ENCODE measurements around the gene ADH1A.

DNA sequence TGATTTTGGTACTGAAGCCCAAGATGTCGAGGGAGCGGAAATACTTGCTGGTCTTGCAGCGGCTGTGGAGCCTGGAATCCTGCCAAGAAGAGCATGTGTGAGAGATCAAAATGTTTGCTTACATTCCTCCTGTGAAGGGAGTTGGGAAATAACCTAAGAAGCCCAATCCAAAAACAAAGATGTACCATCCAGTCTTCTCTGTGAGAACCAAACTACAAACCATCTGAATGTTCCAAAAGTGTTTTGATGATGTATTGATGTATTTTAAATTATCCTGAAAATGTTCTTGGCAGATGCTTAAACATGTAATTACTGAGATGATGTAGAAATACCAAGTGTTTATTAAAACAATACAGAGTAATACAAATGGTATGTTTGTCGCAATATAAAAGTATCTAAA lies 10.1 kb upstream of the ADH1A start:
- TF ChIP-seq EZH2 (IDR thresholded peaks at IDR 0.05; ENCODE audit: borderline replicate concordance, insufficient read depth, low read length, poor library complexity, severe bottlenecking) (no peak), CTCF (IDR thresholded peaks at IDR 0.05; ENCODE audit: poor library complexity, severe bottlenecking) (no peak), EP300 (conservative IDR thresholded peaks at IDR 0.05; ENCODE audit: poor library complexity, severe bottlenecking) (no peak), TAF1 (IDR thresholded peaks at IDR 0.05; ENCODE audit: low read depth) (no peak), POLR2AphosphoS5 (IDR thresholded peaks at IDR 0.05) (no peak), MXI1 (conservative IDR thresholded peaks at IDR 0.05; ENCODE audit: poor library complexity, severe bottlenecking) (no peak), SMC3 (conservative IDR thresholded peaks at IDR 0.05; ENCODE audit: poor library complexity) (no peak)
- TF ChIP-seq, protein P1, sequence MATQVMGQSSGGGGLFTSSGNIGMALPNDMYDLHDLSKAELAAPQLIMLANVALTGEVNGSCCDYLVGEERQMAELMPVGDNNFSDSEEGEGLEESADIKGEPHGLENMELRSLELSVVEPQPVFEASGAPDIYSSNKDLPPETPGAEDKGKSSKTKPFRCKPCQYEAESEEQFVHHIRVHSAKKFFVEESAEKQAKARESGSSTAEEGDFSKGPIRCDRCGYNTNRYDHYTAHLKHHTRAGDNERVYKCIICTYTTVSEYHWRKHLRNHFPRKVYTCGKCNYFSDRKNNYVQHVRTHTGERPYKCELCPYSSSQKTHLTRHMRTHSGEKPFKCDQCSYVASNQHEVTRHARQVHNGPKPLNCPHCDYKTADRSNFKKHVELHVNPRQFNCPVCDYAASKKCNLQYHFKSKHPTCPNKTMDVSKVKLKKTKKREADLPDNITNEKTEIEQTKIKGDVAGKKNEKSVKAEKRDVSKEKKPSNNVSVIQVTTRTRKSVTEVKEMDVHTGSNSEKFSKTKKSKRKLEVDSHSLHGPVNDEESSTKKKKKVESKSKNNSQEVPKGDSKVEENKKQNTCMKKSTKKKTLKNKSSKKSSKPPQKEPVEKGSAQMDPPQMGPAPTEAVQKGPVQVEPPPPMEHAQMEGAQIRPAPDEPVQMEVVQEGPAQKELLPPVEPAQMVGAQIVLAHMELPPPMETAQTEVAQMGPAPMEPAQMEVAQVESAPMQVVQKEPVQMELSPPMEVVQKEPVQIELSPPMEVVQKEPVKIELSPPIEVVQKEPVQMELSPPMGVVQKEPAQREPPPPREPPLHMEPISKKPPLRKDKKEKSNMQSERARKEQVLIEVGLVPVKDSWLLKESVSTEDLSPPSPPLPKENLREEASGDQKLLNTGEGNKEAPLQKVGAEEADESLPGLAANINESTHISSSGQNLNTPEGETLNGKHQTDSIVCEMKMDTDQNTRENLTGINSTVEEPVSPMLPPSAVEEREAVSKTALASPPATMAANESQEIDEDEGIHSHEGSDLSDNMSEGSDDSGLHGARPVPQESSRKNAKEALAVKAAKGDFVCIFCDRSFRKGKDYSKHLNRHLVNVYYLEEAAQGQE (IDR thresholded peaks at IDR 0.05; ENCODE audit: borderline replicate concordance): no peak

All from neural cell (in vitro differentiated cells).